GM10266 (cell line): ENCODE data around the gene FOXO1.

Source experiments
- DNase-seq: peaks from one replicate; pipeline ENCODE4 v3.0.0; 2012; ENCODE audit errors: extremely low spot score
- TF ChIP-seq, protein P1 (sequence below): IDR thresholded peaks from 2 replicates; pipeline ENCODE4 v1.5.1; 2012; ENCODE audit warnings: mild to moderate bottlenecking, low read depth; ENCODE audit not compliant: control insufficient read depth, insufficient read depth; ENCODE audit errors: missing control alignments

The FOXO1 gene

DNA sequence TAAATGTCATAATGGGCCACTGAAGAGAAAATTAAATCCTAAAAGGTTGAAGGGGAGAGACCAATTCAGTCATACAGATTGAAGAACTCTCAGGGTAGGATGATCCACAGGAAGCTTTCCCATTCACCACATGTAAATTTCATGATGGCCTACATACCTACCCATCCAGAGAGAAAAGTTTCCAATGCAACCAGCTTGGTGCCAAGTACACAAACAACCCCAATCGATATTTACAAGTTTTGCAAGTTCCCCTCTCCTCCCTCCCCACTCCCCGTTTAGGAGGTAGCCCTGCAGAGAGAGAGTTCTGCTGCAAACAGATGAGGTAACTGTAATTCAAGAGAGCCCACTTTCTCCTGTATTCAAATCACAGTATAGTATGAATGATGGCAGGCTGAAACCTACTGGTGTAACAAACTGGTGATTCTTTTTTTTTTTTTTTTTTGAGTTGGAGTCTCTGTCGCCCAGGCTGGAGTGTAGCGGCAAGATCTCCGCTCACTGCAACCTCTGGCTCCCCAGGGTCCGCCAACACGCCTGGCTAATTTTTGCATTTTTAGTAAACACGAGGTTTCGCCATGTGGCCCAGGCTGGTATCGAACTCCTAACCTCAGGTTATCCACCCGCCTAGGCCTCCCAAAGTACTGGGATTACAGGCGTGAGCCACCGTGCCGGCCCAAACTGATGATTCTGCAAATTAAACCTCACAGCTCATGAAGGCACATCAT lies 14.4 kb downstream of the FOXO1 start:
- TF ChIP-seq, protein P1, sequence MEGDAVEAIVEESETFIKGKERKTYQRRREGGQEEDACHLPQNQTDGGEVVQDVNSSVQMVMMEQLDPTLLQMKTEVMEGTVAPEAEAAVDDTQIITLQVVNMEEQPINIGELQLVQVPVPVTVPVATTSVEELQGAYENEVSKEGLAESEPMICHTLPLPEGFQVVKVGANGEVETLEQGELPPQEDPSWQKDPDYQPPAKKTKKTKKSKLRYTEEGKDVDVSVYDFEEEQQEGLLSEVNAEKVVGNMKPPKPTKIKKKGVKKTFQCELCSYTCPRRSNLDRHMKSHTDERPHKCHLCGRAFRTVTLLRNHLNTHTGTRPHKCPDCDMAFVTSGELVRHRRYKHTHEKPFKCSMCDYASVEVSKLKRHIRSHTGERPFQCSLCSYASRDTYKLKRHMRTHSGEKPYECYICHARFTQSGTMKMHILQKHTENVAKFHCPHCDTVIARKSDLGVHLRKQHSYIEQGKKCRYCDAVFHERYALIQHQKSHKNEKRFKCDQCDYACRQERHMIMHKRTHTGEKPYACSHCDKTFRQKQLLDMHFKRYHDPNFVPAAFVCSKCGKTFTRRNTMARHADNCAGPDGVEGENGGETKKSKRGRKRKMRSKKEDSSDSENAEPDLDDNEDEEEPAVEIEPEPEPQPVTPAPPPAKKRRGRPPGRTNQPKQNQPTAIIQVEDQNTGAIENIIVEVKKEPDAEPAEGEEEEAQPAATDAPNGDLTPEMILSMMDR, result no peak
- no peak for DNase-seq

DNA sequence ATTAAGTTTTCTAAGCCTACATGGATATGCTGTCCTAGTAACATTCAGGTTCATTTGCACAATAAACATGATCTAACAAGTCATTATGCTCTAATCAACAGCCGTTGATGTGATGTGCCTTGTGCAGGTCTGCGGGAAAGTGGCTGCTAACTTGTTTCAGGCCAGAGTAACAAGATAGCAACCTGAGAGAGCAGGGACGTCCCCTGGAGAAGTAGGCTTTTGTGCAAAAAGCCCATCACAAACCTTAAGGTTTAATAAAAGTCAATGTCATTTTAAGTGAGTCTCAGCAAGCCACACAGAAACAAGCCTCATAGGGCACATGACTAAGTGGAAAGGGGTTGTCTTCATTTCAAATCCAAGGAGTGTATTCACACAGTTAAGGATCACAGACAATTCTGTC lies 17.6 kb downstream of the FOXO1 start:
- TF ChIP-seq, protein P1, result no peak

DNA sequence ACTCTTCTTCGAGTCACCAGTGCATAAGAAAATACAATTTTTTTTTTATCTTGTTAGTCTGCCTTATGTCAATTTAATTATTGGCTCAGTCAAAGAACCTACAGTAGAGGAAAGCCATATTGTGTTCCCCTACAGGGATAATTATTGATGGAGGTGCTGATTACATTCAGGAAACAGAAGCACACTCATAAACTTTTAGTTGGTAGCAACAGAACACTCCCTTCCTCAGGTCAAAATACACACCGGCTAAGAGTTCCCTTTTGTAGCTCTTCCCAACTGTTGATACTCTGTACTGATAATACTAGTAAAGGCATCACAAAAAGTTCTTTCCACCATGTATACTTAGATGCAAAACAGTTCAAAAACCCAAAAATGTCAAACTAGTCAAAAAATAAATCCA lies 18.4 kb downstream of the FOXO1 start:
- TF ChIP-seq, protein P1, result no peak
- no peak for DNase-seq

More for the DNA sequence above, 17.6 kb downstream of the FOXO1 start:
- no peak for DNase-seq

DNA sequence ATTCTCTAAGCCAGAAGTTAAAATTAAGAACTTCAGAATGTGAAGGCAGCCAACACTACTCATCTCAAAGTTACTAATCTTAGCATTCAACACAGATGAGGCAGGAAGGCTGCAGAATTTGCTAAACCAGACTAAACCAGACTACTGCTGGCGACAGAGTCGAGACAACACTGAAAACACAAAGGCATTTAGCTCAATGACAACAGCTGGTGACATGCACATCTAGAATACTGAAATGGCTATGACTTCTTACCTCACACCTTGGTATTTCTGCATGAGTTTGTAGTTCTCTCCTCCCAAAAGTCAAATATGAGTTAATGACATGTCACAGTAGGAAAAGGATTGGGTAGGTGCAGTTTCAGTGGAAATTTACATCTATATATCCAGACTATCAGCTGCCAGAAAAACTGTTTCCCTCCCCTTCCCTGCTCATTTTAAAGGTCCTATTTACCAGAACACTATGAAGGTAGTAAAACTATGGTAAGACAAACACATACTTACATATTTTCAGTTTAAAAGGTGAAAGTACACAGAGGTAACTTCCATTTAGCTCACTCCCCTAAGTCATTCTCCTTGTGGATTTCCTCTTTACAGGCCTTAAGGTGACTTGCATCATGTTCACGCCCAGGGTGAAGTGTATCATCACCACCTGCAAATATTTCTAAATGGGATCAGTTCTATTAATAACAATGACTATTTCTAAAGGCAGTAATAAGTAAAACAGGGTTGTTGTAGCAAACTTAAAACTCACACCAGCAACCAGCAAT lies 21.4 kb downstream of the FOXO1 start:
- no peak for DNase-seq
- TF ChIP-seq, protein P1, result no peak

DNA sequence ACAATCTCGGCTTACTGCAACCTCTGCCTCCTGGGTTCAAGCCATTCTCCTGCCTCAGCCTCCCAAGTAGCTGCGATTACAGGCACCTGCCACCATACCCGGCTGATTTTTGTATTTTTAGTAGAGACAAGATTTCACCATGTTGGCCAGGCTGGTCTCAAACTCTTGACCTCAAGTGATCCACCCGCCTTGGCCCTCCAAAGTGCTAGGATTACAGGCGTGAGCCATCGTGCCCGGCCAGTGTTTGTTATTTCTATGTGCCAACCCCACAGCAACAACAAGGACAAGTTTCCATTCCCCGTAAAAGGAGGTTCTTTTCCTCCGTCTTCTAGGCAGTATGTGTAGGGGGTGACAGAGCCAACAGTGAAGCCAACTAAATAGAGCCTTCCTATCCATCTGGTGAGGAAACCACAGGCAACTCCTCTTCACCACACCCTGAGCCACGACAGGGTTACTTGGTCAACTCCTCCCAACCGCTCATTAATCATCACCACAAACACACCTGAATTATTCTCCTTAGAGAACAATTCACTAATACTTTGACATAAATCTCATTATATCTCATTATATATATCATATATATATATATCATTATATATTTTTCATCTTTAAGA lies 25.5 kb downstream of the FOXO1 start:
- no peak for DNase-seq
- TF ChIP-seq, protein P1, result no peak

DNA sequence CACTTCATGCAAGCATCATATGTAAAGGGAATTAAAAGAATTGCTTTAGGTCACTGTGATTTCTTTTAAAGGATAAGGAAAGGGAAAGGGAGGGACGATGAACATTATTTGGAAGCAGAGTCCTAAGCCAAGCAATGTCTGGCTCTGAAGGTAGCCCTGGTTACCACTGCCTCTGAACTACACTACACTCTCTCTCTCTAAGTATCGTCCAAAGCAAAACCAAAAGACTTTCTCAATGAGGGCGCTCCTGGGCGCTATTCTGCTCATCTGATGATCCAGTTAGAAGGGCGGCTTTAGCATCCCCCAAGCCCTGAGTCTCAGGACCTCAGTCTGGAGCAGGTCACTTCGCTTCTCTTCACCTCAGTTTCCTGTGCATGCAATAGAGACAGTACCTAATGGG lies 26.2 kb downstream of the FOXO1 start:
- TF ChIP-seq, protein P1, result no peak
- no peak for DNase-seq

DNA sequence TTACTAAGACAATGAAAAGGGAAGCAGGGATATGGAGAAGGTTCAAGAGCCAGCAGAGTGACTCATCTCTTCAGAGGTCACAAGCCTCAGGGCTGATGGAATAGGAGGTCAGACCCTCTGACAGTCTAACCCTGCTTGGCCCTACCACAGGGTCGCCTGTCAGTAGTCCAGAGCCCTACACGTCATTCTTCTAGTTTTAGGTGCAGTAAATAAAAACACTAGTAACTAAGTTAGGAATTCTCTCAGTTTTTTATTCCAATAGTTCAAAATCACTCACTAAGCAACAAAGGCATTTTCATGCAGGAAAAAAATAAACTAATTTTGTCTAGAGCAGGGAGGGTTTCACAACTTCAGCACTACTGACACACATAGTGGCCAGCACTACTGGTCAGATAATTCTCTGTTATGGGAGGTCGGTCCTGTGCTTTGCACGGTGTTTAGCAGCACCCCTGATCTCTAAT lies 27.2 kb downstream of the FOXO1 start:
- DNase-seq, result no peak
- TF ChIP-seq, protein P1, result no peak
